LNCaP clone FGC (cell line): ENCODE results near the gene FH.

Source experiments
- DNase-seq: peaks from one replicate; pipeline ENCODE4 v3.0.0-alpha.2; 2011; ENCODE audit warnings: low read depth
- H3K4me3 ChIP-seq: 2 replicates; pipeline ENCODE4 v1.5.1; 2011; ENCODE audit warnings: mild to moderate bottlenecking, low read depth, low read length, control low read depth
- CTCF ChIP-seq: IDR thresholded peaks from 2 replicates; pipeline ENCODE4 v1.5.1; 2012; ENCODE audit warnings: mild to moderate bottlenecking; ENCODE audit not compliant: control insufficient read depth, insufficient read depth; ENCODE audit errors: extremely low read depth

Gene FH

GRCh38 chr1:241553886-241554592 is 34.5 kb upstream of the FH start:
- no peak for DNase-seq
- no peak overlapping the region for H3K4me3 ChIP-seq
- TF ChIP-seq CTCF, result no peak

GRCh38 chr1:241551759-241552638 is 32.4 kb upstream of the FH start:
- DNase-seq, result no peak
- no peak for TF ChIP-seq CTCF
- H3K4me3 ChIP-seq, result no peak overlapping the region

- TF ChIP-seq CTCF, result no peak
- H3K4me3 ChIP-seq, result no peak overlapping the region
These were observed 30.8 kb upstream of the FH start for GRCh38 chr1:241550318-241550717.

GRCh38 chr1:241548008-241548407 is 28.5 kb upstream of the FH start:
- no peak for TF ChIP-seq CTCF
- no peak overlapping the region for H3K4me3 ChIP-seq
- DNase-seq, result no peak

More at GRCh38 chr1:241550318-241550717, 30.8 kb upstream of the FH start:
- DNase-seq, result no peak

- TF ChIP-seq CTCF, result no peak
- H3K4me3 ChIP-seq, result peak overlapping the region; percentile 41
- peak; percentile 66 for DNase-seq
These were observed 22.8 kb upstream of the FH start for GRCh38 chr1:241542199-241542907.

GRCh38 chr1:241536969-241537368 is 17.4 kb upstream of the FH start:
- no peak overlapping the region for H3K4me3 ChIP-seq
- no peak for DNase-seq
- TF ChIP-seq CTCF, result no peak
